Activated T-cell treated with anti-CD3 and anti-CD28 coated beads for 4 hours (primary cell): ENCODE data around the gene ACOT7.
"Not testable (repeated sequence)": the region's sequence is repeated elsewhere in the genome, so short reads cannot be mapped to it uniquely, and the experiment has no call there.

Source experiments
- DNase-seq: peaks from one replicate; pipeline ENCODE4 v3.0.0-alpha.2; 2020

ACOT7 gene

DNA sequence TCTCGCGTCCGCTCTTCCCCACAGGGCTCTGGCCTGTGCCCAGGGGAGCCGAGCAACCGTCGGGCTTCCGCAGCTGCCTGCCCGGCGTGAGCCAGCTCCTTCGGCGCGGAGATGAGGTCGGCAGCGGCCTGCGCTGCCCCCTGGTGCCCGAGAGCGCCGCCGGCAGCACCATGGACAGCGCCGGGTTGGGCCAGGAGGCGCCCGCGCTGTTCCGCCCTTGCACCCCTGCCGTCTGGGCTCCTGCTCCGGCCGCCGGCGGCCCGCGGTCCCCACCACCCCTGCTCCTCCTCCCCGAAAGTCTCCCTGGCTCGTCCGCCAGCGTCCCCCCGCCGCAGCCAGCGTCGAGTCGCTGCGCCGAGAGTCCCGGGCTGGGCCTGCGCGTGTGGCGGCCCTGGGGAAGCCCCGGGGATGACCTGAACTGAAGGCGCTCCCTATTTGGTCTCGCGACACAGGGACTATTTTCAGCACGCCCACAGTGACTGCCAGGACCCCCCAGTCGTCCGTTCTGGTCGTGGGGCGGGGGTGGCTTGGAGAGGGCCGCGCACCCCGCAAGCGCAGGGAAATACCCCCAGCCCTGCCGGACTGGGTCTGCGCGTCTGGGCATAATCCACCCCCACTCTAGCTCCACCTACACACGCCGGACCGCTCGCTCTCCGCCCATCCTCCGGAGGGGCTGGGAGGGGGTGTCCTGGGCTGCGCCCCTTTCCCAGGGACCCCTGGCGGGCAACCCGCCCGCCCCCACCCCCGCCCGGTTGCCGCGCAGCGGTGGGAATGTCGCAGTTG is 148.3 kb downstream of the ACOT7 start:
- peak; percentile 58 for DNase-seq

DNA sequence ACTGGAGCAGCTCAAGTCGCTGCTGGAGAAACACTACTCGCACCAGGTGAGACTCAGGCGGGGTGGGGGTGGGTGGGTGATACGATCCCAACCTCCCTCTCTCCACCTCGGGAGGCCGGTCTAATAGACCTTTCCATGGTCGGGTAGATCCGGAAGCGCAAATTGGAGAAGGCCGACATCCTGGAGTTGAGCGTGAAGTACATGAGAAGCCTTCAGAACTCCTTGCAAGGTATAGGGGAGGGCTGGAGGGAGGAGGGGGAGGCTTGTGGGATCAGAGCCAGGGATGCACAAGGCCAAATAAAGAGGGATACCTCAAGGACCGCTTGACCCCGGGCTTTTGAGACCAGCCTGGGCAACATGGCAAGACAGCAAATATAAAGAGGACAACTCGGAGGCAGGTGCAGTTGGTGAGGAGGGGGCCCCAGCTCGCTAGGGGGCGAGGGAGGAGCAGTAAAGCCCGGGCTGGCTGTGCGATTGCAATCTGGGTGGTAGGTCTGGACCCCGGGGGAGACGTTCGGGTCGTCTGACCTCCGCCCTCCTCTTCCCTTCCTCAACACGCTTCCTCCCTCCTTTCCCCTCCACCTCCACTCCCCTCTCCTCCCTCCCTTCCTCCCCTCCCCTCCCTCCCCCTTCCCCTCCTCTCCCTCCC is 149.0 kb downstream of the ACOT7 start:
- DNase-seq = no peak

DNA sequence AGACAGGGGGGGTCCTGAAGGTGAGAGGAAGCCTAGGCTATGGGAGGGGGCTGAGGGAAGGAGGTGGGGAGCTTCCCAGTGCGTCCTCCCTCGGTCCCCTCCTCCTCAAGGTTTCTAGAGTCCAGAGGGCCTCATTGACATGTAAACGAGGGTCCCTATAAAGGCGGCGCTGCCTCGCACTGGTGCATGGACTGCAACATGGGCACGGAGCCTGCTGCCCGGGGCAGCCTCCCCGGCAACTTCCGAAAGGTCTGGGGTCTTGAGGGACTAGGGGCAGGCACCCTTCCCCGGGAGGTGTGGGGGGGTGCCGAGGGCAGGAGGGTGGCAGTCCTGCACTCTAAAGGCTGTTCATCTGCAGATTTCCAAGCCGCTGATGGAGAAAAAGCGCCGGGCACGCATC is 149.6 kb downstream of the ACOT7 start, which contains the start of gene HES3:
Gene HES3, plus strand, starts transcription at position 187 of the 400 bp plus-strand sequence. Its CDS starts 187 bp downstream, at position 374.
- DNase-seq = no peak

DNA sequence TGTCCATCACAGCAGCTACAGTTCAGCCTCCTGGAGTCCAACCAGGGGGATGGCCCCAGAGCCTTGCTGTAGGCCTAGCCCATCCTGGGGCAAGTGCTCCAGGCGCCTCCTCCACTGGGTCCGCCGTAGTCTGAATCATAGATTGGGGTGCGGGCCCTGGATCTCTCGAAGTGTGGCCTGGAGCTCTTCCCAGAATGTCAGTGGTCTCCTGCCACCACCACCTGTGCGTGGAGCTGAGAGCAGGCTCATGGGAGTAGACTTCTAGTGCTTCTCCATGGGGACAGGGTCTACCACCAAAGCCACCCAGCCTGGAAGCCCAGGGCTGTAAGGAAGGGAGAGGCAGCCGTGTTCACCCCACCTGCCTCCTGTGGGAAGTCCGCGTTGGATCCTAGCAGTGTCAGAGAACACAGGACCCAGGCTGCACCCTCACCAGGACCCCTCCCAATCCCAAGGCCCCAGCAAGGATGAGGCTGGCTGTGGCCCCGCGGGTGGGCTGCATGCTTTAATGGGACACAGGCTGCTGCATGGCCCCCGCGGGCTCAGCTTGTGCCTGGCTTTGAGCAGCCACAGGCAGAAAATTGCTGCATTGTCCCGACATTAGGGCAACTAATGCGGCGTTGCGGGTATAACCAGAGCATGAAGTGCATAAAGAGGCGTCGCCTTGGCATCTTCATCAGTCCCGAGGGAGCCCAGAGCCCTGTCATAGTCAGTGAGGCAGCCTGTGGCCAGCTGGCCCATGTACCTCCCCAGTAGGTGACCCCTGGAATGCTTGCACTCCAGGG is 150.3 kb downstream of the ACOT7 start:
- no peak for DNase-seq

DNA sequence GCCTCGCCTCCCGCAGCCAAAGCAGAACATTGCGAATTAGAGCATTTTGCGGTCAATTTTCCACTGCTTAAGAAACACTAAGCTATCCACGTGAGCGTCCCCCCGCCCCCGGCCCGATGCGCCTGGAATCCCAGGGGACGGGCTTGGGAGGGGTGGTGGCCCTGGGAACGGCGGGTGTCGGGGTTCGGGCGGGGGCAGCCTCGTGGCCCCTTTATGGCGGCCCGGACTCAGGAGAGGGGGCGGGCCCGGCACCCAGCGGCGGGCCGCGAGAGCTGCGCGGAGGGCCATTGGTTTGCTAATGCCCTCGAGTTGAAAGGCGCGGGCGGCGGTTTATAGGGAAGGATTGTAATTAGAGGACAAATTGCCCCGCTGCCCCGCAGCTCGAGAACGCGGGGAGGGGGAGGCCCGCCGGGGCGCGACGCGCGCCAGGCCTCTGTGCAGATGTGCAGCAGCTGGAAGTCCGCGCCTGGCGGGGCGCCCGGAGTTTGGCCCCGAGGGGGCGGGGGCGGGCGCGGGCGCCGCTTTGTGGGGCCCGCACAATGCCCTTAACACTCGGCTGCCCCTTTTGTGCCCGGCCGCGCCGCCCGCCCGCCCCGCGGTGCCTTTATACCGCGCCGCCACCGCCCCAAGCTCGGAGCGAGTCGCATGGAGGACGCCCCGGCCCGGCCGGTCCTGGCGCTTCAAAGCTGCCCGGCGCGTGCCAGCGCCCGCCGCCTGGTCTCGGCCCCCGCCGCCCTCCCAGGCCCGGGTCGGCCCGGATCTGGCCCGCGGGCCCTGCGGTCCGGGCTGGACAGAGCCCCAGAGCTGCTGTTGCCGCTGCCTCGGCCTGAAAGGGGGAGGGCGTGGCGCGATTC is 151.5 kb downstream of the ACOT7 start:
- no peak for DNase-seq

DNA sequence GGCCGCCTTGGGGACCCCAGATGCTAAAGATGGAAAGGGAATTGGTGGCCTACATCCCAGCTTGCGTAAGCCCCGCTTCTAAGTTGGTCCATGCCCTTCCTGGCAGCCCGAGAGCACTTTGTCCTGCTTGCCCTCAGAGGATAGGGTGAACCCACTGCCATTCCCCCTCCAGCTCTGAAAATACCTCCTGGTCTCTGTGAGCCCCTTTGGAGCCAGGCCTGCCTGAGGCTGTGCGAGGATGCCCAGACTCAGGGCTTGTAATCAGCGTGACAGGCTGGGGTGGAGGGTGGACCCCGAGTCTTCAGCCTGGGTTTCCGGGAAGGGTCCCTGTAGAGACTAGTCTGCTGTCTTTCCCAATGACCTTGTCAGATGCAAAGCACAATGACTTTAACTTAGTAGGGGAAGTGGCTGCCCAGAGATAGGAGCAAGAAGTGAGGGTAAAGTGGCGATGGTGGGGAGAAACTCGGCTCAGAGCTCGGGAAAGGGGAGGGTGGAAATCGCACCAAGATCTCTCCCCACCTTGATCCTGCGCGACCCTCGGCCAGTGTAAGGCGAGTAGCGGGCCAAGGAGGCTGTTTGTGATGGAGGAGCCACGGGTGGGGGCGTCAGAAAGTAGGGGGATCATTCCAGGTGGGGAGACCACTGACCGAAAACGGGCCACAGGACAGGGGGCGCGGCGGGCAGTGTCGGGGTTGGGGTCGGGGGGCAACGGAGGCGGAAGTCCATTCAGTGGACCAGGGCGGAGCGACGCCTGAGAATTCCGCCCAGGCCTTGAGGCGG is 152.3 kb downstream of the ACOT7 start:
- no peak for DNase-seq

DNA sequence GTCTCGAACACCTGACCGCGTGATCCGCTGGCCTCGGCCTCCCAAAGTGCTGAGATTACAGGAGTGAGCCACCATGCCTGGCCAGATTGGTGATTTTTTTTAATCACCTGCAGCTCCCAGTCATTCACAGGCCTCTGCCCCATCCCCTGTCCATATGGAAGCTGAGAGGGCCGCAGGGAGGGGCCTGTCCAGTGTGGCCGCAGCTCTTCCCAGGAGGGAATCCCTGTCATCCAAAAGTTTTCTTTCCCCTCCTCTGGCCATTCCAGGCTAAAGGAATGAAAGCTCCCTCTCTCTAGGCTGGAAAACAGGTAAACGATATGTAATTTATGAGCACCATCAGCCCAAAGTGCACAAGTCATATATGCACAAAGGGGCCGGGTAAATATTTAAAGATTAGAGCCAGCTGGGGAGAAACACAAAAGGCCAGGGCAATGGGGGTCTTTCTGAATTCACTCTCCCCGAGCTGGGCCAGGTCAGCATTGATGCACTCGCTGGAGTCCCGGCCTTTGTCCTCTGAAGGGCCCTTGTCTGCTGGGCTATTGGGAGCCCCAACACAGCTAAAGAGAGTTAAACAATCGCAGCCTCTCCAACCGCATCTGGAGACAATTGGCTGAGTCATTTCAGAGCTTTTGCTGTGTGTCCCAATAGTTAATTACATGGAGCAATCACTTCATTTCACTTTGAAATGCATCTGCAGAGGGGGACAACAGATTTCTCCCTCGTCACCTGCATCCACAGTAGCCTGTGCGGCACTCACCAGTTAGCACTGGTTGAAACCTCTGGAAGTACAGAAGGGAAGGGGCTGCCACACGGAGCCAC is 153.4 kb downstream of the ACOT7 start:
- DNase-seq = no peak

DNA sequence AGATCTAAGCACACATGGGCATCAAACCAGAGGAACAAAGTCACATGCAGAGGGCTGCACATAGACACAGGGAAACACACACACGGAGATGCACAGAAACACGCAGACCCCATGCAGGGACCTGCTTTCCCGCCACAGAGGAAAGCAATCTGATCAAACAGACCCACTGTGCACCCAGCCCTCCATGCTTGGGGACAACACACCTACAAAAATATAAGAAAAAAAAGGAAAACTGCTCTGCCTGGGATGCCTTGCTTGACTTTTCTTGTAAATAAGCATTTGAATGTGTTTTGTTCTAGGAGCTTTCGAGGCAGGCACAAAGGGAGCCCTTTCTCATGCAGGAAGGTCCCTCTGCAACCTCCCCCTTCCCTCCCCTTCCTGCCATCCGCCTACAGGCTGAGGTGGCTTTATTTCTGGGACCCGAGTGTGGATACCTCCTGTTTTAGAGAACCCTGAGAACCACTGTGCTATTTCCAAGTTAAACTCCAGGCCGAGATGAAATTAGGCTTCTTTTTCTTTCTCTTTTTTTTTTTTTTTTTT is 154.3 kb downstream of the ACOT7 start:
- no peak for DNase-seq

DNA sequence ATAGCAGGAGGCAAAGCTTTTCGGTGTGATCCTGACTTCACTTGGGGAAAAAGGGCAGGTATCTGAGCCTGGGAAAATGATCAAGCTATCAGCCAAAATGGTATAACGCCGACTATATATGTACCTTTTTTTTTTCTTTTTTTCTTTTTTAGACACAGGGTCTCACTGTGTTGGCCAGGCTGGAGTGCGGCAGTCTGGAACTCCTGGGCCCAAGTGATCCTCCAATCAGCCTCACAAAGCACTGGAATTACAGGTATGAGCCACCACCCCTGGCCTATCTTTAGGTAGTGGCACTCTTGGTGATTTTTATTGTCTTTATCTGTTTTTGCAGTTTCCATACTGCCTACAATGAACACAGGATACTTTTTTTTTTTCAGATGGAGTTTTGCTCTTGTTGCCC is 156.5 kb downstream of the ACOT7 start:
- no peak for DNase-seq

DNA sequence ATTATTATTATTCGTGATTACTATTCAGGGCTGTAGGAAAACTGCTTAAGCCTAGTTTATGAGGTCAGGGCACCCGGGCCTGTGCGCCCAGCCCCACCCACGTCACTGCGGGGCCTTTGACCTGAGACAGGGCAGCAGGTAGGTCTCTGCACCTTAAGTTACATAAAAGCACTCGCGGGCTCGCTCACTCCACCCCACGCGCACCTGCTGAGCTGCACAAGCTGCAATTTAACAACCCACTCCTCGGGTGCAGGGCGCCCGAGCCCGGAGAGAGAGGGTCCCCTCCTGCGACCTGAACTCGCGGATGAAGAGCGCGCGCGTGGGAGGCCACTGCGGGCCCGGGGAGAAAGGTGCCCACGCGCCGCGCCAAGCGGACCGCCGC is 158.3 kb downstream of the ACOT7 start:
- DNase-seq = peak; percentile 21

DNA sequence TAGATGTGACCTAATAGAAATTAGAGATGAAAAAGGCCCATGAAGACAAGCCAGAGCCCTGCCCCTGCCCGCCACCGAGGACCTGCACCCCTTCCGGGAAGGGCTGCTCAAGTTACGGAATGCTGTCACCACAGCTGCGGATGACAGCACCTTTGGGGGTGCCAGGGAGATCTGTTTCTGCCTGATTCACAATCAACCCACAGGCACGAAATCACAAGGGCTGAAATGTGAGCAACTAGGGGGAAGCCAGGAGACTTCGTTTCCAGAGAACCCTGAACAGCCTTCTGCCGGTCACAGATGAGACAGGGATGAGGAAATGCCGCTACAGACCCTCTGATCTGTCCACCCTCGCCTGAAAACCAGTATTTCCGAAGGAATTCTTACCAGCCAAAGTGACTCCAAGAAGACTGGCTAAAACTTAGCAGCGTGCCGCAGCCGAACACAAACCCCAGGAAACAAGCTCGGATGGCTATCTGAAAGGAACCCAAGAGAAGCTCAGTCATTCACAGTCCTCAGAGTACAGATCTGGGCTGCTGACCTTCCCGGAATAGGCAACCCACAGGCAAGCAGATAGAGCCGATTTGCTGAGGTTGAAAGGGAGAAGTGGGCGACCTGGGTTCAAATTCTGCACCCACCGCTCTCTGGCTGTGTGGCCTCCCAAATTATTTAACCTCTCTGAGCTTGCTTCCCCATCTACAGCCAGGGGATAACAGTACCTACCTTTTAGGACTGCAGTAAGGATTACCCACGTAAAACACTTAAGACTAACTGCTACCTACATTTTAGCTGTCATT is 158.9 kb downstream of the ACOT7 start:
- no peak for DNase-seq

DNA sequence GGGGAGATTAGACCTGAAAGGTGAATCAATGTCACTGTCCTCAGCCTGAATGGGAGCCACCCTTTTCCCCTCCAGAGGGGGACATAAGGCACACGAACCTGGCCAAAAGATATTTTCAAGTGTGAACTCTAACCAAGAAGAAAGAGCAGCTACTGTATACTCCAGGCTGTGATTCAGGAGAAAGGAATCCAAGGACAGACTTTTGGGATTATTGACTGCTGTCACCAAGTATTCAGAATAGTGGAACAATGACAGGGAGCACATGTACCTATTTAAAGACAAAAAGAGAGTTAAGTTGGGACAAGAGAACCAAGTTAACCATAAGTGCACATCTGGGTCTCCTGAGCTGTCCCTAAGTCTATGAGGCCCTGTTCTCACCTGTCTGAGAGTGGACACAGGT is 160.2 kb downstream of the ACOT7 start:
- DNase-seq = no peak

DNA sequence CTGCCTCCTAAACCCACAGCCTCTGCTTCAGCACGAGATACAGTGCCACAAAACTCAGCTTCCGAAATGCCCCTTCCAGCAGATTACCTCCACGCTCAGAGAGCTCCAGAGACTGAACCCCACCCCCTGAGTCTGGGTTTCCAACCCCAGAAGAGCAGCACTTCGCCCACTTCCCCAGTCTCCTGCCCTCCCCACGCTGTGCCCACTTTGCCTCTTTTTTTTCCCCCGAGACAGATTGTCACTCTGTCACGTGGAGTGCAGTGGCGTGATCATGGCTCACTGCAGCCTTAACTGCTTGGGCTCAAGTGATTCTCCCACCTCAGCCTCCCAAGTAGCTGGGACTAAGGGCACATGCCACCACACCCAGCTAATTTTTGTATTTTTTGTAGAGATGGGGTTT is 167.9 kb downstream of the ACOT7 start:
- DNase-seq = no peak

DNA sequence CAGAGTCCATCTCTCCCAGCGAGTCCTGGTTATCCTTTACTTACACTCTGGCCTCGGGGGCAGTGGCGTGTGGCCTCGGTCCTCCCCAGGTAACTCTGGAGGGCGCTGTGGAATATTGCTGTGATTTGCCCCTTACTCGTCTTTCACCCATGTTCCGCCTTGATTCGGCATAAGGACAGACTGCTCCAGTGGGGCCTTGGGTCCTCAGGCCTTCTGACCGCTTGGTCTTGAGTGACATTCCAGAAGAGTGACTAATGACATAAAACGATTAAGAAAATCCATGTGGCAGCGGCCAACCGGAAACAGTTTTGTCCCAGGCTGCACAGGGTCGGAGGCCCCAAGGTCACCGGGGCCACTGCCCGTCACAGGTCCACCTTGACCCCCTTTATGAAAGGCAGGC is 168.8 kb downstream of the ACOT7 start:
- DNase-seq = no peak

DNA sequence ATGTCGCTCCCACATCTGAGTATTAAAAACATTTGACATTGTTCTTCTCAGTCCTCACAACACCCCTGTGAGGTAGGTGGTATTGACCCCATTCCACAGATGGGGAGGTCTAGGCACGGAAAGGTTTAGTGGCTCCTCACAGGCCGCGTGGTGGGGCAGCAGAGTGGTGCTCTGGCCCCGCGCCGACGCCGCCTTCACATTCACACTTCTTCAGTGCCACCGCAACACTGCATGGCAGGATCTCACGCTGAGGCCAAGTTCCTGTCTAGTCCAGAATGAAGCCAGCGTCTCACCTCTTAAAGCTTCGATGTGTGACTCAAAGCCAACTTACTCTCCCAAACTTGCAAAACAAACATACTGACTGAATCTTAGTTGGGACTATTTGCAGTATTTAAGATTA is 169.9 kb downstream of the ACOT7 start:
- no peak for DNase-seq

DNA sequence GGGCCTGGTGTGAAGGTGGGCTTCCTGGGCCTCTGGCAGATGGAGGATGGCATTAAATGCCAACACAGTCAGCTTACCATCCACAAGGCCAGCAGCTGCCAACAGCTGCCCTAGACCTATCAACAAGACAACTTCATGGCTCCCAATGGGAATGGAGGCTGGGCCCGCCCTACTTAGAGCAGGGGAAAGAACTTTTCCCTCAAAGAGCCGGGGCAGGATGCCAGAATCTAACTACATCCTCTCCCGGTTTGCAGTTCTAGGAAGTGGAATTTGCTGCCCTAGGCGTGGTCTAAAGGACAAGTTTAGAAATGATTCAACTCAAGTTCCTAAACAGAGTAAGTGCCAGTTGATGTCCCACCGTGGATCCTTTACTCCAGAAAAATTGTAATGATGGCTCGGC is 170.9 kb downstream of the ACOT7 start:
- no peak for DNase-seq

DNA sequence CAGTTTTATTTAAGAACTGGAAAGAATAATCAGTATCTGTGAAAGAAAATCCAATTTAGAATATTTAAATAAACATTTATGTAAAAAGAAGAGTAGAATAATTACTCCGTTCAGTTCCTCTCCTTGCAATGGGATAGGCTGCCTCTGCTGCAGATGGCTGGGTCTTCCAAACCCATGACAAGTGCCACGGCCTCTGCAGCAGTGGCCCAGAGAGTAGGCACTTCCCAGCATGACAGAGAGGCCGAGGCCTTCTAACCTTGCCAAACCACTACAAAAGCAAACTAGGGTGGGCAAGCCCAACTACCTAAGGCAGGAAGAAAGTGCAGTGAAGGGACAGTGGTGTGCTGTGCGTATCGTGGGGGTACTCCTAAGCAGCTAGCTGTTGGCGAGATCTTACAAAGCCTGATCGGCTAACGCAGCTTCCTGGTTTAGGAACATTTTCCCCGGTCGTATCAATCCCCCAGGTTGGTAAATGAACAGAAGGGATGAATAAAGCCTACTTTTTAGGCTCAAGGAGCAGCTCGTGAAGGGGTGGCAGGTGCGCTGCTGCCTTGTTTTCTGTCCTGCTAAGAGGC is 172.3 kb downstream of the ACOT7 start:
- no peak for DNase-seq

DNA sequence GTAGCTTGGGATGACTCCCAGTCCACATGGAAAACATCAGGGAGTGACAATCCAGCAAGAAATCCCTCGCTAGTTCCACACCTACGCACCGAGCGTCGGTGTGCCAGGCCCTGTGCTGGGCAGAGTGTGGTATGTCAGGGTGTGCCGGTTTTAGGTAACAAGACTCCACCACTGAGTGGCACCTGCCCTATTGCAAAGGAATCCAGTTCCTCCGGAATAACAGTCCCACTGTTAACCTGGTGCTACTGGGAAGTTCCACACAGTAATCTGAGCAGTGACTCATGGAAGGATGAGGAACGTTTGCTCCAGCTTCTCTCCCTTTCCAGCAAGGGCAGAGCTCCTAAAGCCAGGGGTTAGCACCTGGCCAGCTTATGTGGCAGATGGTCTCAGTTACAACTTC is 173.3 kb downstream of the ACOT7 start:
- DNase-seq = no peak

DNA sequence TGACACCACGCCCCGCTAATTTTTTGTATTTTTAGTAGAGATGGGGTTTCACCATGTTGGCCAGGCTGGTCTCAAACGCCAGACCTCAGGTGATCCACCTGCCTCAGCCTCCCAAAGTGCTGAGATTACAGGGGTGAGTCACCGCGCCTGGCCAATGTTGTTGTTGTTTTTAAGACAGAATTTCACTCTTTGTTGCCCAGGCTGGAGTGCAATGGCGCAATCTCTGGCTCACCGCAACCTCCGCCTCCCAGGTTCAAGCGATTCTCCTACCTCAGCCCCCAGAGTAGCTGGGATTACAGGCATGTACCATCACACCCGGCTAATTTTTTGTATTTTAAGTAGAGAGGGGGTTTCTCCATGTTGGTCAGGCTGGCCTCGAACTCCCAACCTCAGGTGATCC is 173.9 kb downstream of the ACOT7 start:
- not testable (repeated sequence) for DNase-seq
